ENCODE data around the gene MMEL1. TPM values are rescaled to one million over a fixed set of nuclear protein-coding genes. Genes with fewer than 3 reads are reported as not detected.

MMEL1 gene
- total RNA-seq, 2 donors from 2014 or later: 0.57 to 1.8 TPM

DNA sequence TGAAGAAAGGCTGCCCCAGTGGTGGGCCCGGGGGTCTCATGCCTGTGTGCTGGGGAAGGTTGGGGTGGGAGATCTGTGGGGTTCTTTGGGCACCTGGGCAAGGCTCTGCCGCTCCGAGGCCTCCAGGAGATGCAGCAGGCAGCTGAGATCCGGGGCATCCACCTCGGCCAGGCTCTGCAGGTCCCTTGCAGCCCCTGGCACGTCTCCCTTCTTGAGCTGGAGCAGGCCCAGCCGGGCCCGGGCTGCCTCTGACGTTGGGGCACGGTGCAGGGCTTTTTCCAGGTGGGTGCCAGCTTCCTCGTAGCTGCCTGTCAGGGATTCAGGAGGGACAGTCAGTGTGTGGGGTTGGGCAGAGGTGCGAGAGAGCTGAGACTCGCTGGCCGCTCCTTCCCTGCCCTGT is 11.4 kb upstream of the MMEL1 start:
- DNase-seq (ENCODE audit: low spot score): peak; percentile 79
- intact Hi-C loops (cut with DNase I): loop anchor here in 1 of 2 donors (10.0 kb wide), 1 partner anchor 829 kb away; no protein-coding TSS in a partner anchor

DNA sequence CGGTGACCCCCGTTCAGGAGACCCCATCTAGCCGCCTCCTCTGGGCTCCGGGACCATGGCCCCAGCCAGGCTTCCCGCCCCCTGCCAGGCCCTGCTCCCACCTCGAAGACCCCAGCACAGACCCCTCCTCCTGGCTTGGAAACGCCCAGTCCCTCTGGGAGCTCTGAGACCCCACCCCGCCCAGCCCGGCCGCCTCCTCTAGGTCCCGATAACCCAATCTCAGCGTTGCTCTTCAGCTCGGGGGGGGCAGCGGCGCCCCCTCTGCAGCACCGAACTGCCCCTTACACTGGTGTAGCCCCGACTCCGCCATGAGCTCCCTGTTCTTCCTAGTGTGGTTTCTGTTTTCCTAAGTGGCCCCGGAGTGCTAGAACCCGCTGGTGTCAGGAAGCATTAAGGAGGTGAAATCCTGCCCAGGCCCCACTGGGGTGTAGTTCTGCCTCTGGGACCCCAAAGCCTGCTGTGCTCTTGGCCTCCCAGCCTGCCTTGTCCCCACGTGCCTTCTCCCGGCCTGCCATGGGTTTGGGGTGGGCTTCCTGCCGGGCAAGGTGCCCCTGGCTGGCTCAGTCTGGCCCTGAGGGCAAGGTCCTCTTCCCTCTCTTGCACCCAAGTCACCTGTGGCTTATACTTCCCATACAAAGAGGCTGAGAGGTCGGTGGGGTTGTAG is 10.7 kb upstream of the MMEL1 start:
- intact Hi-C loops (cut with DNase I): loop anchor here in 1 of 2 donors (10.0 kb wide), 1 partner anchor 829 kb away; no protein-coding TSS in a partner anchor
- peak; percentile 55 for DNase-seq (ENCODE audit: low spot score)

DNA sequence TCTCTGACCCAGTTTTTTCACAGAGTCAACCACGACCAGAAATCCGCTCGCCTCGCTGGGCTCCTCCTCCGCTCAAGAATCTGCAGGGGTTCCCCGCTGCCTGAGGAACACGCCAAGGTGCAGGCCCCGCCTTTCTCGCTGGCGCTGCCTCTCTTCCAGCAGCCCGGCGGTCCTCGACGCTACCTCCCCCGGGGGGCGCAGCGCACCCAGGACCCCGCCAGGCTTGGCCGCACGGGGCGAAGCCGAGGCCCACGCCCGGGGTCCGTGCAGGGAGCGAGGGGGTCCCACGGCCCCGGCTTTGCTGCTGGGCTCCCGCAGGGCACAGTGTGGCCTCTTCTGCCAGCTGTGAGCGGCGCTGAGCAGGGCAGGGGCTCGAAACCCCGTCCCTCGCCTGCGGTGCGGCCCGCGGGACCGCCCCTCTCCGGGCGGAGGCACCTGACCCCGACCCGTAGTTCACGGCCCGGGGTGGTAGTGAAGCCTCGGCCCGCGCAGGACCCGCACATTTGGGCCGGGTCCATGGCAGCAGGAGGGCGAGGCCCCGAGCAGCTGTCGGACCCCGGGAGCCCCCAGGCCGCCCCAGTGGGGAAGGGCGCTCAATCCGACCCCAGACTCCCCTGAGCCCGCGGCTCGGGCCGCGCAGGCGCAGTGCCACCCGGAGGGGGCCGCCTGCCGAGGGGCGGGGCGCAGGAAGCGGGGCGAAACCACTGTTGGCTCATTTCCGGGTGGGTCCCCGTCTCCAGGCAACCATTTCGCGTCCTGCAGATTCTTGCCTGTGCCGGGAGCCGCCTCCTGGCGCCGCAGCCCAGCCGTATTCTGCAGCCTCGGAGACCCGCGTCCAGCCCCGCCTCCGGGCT is 10.0 kb upstream of the MMEL1 start:
- intact Hi-C loops (cut with DNase I): loop anchor here in 1 of 2 donors (10.0 kb wide), 1 partner anchor 828 kb away; no protein-coding TSS in a partner anchor
- peak; percentile 97 for DNase-seq (ENCODE audit: low spot score)

DNA sequence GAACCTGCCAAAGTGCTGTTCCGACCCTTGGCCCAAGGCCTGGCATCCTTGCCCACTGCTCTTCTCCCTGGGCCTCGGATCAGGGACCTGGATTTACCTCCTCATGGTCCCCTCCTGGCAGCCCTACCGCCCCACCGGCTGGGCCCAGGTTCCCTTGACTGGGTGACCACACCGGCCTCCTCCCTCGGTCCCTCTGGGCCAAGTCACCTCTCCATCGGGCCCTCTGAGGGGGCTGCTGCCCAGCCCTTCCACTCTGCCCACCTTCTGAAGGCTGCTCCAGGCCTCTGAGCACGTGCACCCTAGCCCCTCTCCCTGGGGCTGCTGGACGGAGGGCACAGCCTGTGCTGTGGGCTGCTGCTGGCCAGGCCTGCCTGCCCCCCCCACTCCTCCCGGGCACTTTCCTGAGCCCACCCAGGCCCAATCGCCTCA is 9.3 kb upstream of the MMEL1 start:
- intact Hi-C loops (cut with DNase I): loop anchor here in 1 of 2 donors (10.0 kb wide), 1 partner anchor 827 kb away; no protein-coding TSS in a partner anchor
- DNase-seq (ENCODE audit: low spot score): no peak

DNA sequence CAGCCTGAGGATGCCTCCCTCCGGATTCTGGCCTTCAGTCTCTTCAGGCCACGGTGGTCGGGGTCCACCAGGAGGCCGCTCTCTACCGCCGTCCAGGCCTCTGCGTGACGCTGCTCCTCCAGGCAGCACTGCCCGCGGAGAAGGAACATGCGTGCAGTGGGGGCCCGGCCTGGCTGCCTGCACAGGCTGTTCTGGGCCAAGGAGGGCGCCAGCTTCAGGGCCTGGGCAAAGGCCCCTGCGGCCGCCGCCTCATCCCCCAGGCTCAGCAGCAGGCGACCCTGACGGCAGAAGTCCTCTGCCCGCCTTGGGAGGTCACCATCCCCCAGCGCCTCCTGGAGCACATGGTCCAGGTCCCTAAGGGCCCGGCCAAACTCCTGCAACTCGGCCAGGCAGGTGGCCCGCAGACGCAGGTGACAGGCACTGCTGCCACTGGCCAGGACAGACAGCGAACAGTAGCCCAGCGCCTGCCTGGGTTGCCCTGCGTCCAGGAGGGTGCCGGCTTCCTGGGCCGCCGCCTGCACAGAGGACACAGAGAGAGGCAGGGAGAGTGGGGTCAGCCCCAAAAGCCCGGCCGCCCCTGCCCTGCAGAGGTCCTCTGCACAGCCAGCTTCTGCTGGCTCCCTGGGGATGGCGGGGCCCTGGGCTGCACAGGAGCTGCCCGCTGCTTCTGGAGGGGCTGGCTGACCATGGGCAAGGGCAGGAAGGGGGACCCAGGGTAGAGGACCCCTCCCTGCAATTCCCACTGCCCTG is 8.7 kb upstream of the MMEL1 start:
- intact Hi-C loops (cut with DNase I): loop anchor here in 1 of 2 donors (10.0 kb wide), 1 partner anchor 827 kb away; no protein-coding TSS in a partner anchor
- peak; percentile 70 for DNase-seq (ENCODE audit: low spot score)

DNA sequence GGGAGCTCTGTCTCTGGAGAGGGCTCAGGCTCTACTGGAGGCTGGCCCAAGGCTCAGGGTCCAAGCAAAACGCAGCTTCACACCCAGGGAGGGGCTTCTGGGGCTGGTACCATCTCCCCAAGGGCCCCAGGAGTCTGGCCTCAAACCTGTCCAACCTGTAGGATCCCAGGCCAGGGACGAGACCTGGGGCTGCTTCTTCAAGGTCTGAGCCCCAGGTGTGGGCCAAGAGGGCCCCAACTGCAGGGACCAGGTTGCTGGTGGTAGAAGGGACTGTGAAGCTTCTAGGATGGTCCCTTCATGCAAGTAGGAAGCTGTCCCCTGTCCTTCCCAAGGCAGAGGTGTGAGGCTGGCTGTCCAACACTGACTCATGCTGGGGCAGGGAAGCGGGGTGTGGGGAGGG is 7.8 kb upstream of the MMEL1 start:
- DNase-seq (ENCODE audit: low spot score): peak; percentile 58
- intact Hi-C loops (cut with DNase I): loop anchor here in 1 of 2 donors (10.0 kb wide), 1 partner anchor 826 kb away; no protein-coding TSS in a partner anchor

DNA sequence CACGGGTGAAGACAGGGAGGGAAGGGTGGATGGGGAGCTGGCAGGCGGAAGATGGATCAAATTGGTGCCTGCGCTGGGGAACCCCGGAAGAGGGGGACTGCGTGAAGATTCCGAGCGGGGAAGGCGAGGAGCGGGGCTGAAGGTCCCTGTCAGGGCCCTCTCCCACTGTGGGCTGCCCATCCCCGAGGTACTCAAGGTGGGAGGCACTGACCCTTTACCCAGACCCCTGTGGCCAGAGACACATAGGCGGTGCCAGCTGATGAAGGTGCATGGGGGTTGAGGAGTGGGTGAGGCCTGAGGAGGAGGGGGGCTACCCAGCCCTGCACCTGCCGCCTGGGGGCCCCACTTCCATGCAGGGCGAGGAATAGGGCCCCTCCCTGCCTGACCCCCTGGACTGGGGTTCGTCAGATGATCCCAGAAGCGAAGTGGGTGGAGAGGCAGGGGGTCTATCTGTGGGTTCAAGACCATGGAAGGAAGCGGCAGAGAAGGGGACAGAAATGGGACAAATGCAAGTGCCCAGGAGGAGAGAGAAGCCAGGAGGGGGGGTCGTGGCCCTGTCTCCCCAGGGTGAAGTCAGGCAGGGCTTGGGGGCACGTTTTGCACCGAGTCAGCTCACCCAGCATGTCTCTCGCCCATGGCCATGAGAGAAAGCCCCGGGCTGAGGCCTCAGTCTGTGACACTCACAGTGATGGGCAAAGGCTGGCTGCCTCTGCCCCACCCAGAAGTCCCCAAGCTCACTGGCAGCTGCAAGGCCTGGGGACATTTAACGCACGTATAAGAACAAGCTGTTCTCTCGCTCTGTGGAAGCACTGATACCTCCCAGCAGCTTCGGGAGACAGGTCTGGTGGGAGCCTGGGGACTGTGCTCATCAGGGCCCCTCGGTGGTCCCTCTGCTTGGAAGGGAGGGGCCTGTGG is 7.0 kb upstream of the MMEL1 start:
- peak; percentile 68 for DNase-seq (ENCODE audit: low spot score)
- intact Hi-C loops (cut with DNase I): loop anchor here in 1 of 2 donors (10.0 kb wide), 1 partner anchor 825 kb away; no protein-coding TSS in a partner anchor

DNA sequence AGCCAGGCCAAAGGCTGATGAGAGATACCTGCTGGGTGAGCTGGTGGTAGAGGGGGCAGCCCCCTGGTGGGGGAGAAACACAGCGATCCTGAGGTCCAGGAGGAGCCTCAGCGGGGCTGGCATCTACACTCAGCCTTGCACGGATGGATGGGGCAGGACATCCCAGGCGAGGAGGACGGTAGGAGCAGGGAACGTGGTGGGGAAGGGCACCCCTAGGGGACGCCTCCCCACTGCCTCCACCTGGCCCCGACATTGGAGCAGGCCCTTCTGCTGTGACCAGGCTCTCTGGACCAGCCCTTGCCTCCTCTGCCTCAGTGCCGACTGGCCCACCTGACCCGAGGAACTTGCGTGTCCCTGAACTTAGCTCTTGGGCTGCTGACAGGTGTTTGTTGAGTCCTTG is 6.4 kb upstream of the MMEL1 start:
- intact Hi-C loops (cut with DNase I): no loop called here

DNA sequence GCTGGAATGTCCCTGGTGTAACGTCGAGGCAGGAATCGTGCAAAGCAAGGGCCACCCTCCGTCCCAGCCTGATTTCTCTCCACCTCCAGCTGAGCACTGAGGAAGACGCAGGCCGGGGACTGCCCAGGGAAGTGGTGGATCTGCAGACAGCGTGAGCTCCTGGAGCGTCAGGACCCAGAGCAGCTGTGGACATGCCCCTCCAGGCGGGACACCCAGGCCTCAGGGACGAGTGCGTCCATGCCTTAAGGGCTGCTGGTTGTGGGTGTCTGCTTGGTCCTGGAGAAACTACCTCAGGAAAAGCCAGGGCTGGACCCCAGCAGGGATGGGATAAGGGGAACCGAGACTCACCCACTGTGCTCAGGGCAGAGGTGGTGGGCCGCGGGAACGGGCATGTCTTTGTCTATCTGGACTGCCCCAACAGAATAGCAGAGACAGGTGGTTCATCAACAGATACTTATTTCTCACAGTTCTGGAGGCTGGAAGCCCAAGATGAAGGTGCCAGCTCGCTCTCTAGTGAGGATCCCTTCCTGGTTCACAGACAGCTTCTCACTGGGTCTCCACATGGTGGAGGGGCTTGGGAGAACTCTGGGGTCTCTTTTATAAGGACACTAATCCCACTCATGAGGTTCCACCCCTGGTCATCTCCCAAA is 5.8 kb upstream of the MMEL1 start:
- peak; percentile 61 for DNase-seq (ENCODE audit: low spot score)
- intact Hi-C loops (cut with DNase I): no loop called here

More for the DNA sequence above, 6.4 kb upstream of the MMEL1 start:
- peak; percentile 78 for DNase-seq (ENCODE audit: low spot score)

DNA sequence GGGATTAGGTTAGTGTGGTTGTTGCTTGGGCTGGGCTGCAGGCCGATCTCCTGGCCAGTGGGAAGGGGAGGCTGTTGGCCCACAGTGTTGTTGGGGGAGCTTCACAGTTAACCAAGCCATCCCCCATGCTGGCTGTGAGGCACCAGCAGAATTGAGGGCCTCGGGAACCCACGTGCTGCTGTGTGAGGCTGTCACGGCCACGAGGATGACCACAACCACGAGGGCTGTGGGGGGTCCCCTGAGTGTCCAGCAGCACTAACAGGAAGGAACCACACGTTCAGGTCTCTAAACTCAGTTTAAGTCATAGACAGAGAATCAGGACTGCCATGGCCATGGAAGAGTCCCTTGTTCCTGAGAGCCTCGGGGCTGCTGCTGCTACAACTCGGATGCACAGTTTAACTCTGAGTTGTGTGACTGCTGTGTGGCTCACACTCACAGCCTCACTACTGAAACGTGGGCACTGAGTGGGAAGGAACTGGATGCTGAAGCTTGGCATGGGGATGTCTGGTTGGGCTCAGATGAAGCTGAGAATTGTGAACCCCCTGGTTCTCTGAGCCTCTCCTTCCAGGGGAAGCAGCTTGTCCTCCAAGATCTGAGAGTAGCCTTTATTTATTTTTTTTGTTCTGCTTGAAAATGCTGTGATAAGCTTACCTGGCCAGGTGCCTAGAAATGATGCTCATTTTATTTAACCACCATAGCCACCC is 4.8 kb upstream of the MMEL1 start:
- intact Hi-C loops (cut with DNase I): no loop called here
- DNase-seq (ENCODE audit: low spot score): no peak

DNA sequence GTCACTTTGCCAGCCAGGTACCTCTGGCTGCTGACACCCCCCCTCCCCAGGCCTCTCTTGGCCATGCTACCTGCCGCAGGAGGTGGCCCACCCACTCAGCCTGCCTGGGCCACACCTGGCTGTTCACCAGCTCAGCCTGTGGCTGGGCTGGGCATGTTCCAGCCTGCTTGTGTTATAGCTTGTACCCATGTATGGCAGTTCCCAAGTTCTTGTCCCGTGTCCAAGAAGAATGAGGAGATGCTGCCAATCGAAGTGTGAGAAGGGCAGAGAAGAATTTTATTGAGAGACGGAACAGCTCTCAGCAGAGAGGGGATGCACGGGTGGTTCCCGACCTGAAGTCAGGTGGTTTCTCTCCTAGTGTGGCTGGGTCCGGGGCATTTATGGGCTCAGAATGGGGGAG is 3.9 kb upstream of the MMEL1 start:
- intact Hi-C loops (cut with DNase I): no loop called here

DNA sequence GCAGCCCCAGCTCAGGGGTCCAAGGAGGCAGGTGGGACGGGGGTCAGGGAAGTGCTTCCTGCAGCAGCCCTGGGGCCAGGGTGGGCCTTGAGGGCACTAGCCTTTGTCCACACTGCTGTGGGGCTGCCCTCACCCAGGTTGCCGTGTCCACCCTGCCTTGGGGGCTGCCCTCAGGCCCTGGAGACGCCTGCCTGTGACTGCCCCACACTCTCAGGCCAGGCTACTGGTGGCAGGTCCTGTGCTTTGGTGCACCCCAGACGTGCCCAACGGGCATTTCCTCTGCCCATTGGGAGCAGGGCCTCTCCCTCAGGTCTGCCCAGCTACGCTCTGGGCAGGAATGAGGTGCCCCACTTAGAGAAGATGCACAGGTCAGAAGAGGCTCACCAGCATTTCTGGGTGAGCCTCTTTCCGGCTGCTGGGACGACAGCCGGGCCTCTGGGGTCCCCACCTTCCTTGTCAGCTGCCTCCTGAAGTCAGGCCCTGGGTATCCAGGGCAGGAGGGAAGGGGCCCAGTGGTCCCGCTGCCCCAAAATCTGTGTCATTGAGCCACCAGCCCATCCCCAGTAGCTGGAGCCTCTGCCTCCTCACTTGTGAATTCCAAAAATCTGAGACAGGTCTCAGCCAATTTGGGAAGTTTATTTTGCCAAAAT is 2.7 kb upstream of the MMEL1 start:
- intact Hi-C loops (cut with DNase I): no loop called here
- peak; percentile 67 for DNase-seq (ENCODE audit: low spot score)

More for the DNA sequence above, 3.9 kb upstream of the MMEL1 start:
- DNase-seq (ENCODE audit: low spot score): no peak

DNA sequence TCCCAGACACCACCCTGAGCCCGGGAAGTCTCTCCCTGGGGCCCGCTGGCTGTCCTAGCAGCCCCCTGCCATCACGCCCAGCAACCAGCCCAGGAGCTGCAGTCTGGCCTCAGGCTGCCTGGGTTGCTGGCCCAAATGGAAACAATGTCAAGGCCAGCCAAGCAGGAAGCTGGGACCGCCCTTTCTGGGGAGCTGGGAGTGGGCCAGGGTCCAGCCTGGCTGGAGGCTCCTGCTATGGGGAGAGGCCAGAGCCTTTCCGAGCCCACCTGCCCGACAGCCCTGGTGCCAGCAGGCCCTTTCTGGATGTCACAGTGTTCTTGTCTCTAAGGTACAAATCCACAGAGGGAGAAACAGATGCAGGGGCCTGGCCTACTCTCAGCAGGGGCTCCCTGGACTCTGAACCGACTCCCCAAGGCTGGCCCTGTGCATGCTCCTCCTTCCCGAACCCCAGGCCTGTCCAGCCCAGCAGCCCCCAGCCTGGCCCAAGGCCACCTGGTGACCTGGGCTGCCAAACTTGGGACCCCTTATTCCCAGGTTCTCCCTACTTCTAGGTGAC is 1.2 kb upstream of the MMEL1 start:
- intact Hi-C loops (cut with DNase I): no loop called here
- peak; percentile 66 for DNase-seq (ENCODE audit: low spot score)

DNA sequence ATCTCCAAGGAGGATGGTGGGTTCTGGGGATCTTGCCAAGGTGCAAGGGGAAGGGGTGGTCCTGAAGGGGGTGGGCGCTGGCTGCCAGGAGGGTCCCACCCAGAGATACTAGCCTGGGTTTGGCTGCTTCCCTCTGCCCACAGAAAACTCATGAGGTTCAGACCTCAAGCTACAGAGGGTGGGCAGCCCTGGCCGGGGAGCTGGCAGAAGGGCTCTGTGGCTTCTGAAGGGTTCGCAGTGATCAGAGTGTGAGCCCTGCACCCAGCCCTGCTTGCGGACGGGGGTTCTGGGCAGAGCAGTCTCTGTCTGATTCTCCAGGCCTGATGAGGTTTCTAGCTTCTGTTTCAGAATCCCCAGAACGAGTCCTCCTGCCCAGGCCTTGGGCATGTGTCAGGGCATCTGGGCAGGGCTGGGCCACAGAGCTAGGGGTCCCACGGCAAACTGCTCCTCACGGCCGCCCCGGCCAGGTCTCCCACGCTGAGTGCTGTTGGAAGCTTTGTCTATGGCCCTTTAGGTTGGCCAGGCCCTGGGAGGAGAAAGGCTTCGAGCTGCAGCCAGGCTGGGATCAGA is 635 bp upstream of the MMEL1 start:
- peak; percentile 74 for DNase-seq (ENCODE audit: low spot score)
- intact Hi-C loops (cut with DNase I): no loop called here

DNA sequence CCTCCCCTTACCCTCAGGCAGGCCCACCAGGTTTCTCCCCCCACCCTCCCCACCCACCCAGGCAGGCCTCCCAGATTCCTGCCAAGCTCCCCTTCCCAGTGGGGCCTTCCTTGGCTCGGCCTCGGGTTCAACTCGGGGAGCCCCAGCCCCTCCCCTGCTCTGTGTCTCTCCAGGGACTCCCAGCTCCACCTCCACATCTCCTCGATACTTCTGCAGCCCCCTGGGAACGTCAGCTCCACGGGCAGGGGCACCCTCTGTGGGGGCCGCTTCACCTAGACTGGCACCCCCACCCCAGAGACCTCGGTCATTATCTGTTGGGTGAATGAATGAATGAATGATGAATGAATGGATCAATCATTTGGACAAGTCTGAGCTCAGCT is 775 bp downstream of the MMEL1 start:
- DNase-seq (ENCODE audit: low spot score): peak; percentile 63
- intact Hi-C loops (cut with DNase I): no loop called here
